Activated T-helper 1 cell treated with anti-CD3 and anti-CD28 coated beads, Interleukin-2, amount 50 U/mL, for 16 hours (primary cell): ENCODE results near the gene ACSL6.

Experiments
- DNase-seq, 2 donors: peaks; one replicate each; pipeline ENCODE4 v3.0.0-alpha.2; 2020; ENCODE audit warnings: low read depth in 1 of 2, low spot score in 1 of 2

The ACSL6 gene, protein sequence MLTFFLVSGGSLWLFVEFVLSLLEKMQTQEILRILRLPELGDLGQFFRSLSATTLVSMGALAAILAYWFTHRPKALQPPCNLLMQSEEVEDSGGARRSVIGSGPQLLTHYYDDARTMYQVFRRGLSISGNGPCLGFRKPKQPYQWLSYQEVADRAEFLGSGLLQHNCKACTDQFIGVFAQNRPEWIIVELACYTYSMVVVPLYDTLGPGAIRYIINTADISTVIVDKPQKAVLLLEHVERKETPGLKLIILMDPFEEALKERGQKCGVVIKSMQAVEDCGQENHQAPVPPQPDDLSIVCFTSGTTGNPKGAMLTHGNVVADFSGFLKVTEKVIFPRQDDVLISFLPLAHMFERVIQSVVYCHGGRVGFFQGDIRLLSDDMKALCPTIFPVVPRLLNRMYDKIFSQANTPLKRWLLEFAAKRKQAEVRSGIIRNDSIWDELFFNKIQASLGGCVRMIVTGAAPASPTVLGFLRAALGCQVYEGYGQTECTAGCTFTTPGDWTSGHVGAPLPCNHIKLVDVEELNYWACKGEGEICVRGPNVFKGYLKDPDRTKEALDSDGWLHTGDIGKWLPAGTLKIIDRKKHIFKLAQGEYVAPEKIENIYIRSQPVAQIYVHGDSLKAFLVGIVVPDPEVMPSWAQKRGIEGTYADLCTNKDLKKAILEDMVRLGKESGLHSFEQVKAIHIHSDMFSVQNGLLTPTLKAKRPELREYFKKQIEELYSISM

DNA sequence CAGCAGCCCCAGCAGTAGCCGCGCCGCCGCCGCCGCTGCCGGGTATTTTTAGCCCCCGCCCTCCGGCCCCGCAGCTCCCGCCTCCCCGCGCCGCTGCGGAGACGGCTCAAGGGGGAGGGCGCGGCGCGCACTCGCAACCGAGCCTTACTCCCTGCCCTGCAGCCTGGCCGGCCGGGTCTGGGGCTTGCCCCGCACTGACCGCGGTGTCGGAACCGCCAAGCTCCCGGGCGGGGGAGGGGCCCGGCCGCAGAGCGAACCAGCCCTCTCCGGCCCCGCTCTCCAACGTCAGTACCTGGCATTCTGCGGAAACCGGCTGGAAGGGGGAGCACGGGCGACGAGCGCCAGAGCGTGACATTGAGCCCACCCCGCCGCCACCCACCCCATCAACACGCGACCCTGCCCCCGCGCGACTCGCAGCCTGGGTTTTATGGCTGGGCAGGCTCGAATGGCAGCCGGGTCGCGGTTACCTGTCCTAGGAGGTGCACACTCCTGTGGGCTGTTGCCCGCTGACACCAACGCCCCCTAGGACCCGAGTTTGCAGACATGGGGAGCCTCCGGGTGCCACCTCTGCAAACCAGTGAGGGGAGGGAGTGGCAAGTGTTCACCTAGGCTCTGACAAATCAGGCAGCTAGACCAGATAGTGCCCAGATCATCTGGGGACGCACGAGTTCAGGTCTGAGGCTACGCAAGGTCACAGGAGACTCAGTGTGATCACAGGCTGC lies at the start of gene ACSL6:
ACSL6 (minus strand) TSS at position 37 of the 722 bp plus-strand sequence. CDS start 105 bp downstream, outside the sequence.
- peak in 1 of 2 donors; percentile 35 for DNase-seq

DNA sequence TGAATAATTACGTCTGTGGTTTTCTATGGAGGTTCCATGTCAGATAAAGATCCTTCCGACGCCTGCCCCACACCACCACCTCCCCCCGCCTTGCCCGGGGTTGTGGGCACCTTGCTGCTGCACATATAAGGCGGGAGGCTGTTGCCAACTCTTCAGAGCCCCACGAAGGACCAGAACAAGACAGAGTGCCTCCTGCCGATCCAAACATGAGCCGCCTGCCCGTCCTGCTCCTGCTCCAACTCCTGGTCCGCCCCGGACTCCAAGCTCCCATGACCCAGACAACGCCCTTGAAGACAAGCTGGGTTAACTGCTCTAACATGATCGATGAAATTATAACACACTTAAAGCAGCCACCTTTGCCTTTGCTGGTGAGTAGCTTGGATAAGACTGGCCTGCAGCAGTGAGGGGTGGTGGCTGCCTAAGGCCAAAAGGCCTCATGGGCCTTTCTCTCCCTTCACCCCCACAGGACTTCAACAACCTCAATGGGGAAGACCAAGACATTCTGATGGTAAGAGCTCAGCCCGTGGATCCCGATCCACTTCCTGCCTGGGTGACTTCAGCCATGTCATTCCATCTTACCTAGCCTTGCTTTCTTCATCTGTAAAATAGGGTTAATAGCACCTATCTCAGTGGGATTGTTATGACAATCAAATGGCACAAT lies 49.2 kb upstream of the ACSL6 start, which contains the start of gene IL3:
IL3 (plus strand) TSS at position 155 of the 661 bp plus-strand sequence; CDS start at position 207, 52 bp downstream.
- DNase-seq: no peak

DNA sequence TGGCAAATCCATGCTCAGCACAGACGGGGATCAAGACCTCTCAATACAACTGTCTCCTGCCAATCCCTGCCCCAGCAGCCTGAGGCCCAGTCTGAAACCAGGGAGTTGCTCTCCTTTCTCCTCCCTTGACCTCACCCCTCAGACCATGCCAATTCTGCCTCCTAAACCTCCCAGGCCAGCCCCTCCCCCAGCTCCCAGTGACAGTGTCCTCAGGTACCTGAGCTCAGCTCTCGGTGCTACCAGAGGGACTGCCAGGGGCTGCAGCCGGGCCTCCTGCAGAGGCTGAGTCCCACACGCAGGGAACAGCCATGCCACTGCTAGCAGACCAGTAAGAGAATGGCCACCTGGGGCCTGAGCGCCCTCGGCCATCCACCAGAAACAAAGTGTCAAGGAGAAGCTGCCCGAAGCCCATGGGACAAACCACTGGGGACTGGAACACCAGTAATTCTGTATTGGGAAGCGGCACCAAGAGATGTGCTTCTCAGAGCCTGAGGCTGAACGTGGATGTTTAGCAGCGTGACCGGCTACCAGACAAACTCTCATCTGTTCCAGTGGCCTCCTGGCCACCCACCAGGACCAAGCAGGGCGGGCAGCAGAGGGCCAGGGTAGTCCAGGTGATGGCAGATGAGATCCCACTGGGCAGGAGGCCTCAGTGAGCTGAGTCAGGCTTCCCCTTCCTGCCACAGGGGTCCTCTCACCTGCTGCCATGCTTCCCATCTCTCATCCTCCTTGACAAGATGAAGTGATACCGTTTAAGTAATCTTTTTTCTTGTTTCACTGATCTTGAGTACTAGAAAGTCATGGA lies 48.4 kb upstream of the ACSL6 start:
- no peak for DNase-seq

DNA sequence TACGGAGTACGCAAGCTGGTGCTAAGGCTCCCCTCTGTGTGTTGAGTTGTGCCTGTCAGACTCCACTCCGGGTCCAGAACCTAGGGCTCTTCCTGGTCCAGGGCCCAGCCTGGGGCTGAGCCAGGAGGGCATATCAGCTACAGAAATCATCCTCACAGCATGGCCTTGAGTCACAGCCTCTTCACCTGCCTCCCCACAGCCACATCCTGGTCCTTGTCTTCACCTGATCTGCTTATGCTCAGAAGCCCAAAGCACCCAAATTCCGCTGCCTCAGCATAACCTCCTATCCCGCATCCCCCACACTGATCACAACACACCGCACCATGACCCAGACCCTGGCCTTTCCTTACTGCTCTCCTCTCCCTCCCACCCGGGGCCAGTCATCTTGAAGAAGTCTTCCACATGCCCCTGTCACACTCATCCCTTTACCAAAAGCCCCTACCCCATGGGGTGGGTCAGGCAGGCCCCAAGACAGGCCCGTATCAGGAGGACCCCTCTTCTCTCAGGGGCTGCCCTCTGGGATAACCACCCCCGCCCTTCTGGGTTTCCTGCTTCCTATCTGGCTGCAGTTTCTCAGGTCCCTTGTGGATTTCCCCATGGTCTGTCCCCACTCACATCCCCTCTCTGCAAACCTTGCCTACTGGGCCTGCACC lies 47.7 kb upstream of the ACSL6 start:
- no peak for DNase-seq

DNA sequence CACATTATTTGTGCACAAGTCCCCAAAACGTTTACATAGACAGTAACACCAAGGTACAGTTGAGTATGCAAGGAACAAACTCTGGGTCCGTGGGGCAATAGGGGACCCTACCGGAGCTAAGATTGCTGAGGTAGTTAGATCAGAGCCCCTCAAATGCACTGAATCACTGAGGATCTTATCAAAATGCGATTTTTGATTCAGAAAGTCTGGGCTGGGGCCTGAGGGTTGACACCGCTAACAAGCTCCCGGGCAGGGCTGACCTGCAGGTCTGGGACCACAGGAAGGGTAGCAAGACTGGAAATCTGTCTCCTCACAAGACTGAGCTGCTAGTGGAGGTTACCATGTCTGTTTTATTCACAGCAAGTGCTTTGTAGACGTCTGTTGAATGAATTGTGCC lies 47.2 kb upstream of the ACSL6 start:
- DNase-seq: no peak

DNA sequence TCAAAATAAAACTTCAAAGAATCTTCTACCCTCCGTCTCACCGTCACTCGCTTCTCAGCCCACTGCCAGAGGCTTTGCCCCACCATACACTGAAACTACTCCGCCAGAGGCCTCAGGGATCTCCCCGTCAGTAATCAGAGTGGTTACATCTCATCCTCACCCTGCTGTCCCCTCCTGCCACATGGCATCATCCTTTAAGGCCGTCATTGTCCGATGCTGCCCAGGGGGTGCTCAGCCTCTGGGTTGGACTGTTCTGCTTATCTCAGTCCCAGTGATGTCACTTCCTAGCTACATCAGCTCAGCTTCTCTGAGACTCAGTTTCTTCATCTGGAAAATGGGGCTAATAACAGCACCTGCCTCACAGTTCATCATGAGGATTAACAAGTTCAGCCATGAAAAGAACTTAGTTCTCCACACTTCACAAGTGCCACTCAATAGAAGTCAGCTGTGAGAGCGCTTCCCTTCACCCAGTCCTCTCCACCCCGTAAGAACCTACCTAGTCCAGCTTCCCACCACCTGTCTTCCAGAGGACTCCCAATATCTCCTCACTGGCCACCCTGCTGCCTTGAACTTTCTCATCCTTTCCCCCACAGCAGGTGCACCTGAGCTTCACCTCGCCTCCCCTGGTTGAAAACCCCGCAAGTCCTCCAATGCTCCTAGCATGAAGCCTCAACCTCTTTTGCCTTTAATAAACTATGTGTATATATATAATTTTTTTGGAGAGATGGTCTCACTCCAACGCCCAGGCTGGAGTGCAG lies 46.2 kb upstream of the ACSL6 start:
- DNase-seq: no peak

DNA sequence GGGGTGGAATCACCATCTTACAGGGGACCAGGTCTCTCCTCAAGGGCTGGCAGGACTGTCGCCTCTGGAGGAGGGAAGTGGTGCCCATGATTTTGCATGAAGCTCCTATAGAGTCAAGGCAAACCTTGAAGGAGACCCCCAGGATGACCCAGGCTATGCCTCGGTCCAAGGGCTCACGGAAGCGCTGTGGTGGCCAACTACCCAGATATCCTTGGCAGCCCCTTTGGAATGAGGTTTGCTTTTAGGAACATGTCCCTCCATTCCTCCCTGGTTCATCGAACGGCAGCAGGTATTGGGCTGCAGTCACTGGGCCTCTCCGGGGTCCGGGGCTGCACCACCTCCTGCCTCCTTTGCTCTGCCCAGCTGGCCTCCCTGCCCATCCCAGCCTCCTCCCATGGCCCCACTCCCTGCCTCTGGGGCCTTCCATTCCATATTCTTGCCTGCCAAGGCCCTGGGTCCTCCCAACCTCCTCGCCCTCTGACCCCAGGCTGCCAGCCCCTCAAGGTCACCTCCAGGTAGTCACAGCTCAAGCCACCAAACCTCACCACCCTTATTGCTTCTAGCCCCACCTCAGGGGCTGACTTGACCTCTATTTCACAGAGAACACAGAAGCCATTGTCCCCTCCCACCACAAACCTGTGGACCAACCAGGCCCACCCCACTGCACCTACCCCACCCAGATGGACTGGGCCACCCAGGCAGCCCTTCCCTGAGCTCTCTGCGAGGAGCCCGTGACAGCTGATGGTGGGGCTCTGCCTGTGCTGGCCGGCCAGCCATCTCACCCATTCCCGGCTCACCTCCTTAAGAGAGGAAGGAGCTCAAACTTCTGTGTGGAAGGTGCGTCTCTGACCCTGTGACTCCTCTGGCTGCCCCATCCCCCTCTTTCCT lies 45.4 kb upstream of the ACSL6 start:
- no peak for DNase-seq

DNA sequence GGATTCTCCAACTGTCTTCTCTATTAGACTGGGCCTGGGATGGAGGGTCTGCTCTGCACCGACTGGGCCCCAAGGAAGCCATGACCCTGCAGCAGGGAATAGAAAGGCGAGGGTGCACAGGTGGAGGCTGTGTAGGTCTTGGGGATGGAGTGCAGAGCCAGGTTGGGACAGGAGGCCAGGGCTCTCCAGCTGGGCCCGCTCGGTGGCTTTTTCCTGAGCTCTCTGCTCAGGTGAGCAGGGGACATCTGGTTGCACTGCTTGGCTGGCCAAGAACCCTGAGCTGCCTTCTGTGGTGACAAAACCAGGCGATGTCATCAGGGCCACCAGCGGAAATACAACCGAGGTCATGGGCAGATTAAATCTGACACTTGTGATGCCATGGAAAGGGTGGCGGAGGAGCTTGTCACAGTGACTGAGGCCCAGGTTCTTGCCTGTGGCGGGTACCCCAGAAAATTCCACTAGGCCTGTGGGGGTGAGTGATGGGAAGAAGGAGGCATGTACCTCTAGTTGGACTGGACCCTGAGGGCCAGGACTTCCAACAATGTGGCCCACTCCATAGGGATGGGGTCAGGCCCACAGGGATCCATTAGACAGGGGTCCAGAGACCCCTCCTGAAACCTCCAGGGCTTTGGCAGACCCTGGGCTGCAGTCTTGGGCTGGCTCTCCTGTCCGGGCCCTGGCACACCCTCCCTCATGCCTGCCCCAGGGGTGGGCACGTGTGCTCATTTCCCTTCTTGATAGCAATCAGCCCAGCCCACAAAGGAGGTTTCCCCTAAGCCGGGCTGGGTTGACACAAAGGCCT lies 44.6 kb upstream of the ACSL6 start:
- DNase-seq: peak in 1 of 2 donors; percentile 19

DNA sequence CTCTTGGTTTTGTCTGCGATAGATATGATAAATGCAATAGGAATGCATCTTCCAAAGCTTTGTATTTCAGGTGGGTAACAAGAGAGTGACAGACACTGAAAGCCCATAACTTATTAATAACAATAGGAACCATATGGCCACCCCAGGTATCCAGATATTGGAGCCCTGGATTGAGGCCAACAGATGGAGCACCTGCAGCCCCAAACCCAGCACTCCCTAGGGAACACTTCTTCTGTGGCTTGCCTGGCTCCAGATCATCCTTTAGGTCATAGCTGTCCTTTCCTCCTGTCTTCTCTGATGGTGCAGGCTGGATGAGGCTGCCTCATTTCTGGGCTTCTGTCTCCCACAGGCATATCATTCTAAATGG lies 44.0 kb upstream of the ACSL6 start:
- no peak for DNase-seq

DNA sequence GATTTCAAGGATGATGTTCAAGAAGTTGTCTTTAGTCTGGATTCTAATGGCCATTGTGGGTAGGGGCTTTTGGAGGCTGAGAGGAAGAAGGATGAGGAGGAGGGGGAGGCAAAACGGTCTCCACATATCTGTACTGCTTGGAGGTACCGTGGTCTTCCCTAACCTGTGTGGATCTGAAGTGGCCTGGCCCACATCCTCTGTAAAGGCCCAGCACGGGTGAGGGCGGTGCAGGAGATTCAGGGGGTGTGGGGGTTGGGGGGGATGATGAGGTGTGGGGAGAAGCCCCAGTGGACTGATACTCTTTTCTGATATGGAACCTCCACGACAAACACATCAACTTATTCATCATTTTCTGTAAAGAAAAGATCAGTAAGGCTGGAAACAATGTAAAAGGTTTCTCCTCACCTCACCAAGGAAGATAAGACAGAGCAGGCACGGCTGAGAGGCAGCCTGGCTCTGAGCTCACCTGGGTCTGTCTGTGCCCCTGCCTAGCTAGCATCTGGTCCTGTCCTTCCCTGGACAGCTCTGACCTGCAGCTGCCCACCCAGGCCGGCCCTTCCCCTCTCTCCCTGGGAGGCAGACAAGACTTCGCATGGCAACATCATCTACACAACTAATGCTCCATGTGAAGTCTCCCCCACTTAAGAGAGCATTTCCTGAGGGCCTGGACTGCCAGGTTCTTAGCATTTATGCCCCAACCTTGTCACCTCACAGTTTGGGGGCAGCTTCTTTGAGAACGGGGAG lies 43.4 kb upstream of the ACSL6 start:
- DNase-seq: no peak

DNA sequence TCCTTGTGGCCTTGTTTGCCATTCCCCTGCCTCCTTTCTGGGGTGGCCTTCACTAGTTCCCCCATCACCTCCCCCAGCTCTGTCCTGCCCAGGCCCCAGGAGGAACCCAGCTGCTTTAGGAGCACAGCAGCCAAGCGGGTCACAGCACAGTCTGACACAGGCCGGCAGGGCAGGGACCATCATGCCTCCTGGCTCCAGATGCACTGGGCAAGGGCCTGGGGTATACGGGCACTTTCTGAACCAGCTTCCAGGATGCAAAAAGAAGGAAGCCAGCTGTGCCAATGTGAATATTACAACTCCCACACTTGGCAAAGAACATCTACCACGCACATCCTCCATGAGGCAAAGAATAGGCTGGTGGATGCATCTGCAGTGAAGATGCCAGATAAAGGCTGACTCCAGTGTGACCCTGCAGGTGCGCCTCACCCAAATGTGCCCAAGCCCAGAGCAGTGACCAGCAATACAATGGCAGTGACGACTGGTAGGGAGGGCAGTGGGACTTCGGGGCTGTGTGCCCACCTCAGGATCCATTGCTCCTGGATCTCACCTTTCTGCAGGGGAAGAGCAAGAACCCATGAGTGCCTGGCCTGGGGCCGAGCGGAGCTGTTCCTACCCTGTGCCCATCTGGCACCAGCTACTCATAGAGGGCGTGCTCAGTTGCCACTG lies 42.7 kb upstream of the ACSL6 start:
- DNase-seq: no peak

DNA sequence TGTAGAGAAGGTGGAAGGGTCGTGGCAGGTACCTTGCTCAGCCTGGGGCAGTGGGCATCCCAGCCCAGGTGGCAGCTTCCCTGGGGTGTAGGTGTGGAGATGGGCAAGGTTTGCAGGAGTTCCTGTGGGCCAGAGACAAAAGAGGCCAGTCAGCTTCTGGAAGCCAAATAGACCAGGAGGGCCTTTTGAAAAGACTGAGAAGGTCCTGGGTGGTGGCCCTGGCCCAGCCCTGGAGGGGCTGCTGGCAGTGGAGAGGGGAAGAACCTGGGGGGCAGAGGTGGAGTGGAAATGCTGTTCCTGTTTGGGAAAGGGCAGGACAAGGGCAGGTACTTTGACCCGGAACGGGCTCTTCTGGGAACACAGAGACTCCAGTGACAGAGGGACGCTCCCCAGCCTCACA lies 42.0 kb upstream of the ACSL6 start:
- DNase-seq: no peak

DNA sequence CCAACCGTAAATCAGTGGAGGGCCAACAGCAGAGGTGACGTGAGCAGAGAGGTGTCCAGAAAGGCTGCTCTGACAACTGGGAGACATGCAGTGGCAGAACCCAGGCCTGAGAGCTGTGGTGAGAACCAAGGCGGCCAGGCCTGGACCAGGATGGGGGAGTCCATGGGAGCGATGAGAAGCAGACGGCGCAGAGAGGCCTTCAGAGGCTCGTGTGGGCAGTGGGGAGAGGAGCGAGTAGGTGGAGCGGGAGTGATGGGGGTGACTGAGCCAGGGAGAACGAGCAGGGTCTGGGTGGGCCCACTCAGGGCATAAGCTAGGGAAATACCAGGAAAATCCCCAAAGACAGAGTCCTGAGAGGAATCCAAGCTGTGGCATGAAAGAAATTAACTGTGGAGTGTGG lies 41.1 kb upstream of the ACSL6 start:
- no peak for DNase-seq

DNA sequence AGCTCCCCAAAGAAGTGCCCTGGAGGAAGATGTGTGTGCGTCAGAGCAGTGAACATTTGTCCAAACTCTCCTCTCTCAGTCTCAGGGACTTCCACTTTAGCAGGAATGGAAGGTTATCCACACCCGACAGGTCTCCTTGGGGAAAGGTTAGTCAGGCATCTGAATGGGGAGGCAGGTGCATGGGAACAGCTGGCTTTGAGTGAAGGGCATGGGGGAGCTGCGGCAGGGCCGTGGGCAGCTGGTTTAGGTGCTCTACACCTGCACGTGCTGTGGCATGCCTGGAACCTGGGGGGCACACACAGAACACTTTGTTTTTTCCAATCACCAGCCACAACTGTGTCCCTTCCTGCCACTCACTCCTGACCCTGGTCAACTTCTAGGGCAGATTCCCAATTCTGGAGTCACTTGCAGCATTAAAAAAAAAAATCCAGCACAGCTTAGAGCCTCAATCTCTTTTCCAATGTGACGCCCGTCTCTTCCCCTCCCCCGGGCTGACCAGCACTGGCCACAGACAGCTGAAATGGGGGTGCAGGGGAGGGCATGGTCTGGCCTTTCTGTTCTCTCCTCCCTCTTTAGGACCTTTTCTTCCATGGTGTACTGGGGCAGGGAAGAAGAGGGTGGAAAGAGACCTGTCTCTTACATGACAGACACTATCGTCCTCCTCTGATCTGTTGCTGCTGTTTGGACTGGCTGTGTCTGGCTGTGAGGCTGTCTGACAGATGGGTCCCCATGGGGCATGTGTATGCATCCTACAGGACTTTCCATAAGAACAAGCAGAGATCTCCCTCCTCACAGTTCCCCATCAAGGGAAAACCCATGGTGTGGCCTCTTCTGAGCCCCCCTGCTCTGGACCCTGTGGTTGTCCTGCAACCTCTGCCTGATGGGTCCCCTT lies 39.4 kb upstream of the ACSL6 start:
- DNase-seq: no peak

DNA sequence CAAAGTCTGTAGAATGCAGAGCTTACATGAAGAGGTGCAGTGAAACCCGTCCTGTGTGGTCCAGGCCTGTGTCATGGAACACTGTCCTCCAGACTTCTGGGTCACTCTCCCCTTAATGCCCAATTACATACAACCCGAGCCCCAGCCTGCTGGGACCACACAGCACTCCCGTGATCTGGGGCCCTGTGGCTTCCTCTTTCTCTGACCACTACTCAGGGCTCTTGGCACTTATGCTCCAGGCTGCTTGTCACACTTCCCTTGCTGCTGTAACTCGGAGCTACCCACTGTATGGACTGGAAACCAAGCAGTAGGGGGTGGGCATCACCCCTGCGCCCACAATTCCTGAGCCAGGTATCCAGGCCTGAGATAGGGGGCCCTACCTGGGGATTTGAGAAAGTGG lies 38.7 kb upstream of the ACSL6 start:
- DNase-seq: no peak
